Measurements from ENCODE around the gene ABHD17C.

GRCh38 chr15:80773122-80773551, 78.0 kb downstream of the ABHD17C start:
- TF ChIP-seq POLR2A (IDR thresholded peaks at IDR 0.05), result no peak
- TF ChIP-seq, protein P1, sequence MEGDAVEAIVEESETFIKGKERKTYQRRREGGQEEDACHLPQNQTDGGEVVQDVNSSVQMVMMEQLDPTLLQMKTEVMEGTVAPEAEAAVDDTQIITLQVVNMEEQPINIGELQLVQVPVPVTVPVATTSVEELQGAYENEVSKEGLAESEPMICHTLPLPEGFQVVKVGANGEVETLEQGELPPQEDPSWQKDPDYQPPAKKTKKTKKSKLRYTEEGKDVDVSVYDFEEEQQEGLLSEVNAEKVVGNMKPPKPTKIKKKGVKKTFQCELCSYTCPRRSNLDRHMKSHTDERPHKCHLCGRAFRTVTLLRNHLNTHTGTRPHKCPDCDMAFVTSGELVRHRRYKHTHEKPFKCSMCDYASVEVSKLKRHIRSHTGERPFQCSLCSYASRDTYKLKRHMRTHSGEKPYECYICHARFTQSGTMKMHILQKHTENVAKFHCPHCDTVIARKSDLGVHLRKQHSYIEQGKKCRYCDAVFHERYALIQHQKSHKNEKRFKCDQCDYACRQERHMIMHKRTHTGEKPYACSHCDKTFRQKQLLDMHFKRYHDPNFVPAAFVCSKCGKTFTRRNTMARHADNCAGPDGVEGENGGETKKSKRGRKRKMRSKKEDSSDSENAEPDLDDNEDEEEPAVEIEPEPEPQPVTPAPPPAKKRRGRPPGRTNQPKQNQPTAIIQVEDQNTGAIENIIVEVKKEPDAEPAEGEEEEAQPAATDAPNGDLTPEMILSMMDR (IDR thresholded peaks at IDR 0.05), result no peak

All from adrenal gland (tissue), 5 donors.